GM23338 (cell line): ENCODE data around the gene PPP4R1. TPM values are rescaled to one million over a fixed set of nuclear protein-coding genes. Genes with fewer than 3 reads are reported as not detected.

ENCODE experiments used
- ATAC-seq: fragments of 200-7000 bp; cut with Tn5 transposase; 3 replicates; pipeline ENCODE4 v1.9.1; 2020
- DNase-seq: peaks from one replicate; pipeline ENCODE4 v3.0.0-alpha.2; 2015; ENCODE audit warnings: low spot score
- H2AFZ ChIP-seq: fragments of 200-600 bp; sonication (generic); 2 replicates; pipeline ENCODE4 v1.8.0; 2016; ENCODE audit warnings: antibody characterized with exemption, mild to moderate bottlenecking, moderate library complexity
- H3F3A ChIP-seq: fragments of 200-600 bp; sonication (generic); replicated peaks from 2 replicates; pipeline ENCODE4 v1.8.0; 2017; ENCODE audit warnings: antibody characterized with exemption, mixed run types, low read depth
- H3K27ac ChIP-seq: fragments of 200-600 bp; sonication (generic); 2 replicates; pipeline ENCODE4 v1.6.1; 2016; ENCODE audit warnings: low read depth
- H3K27me3 ChIP-seq: fragments of 200-600 bp; sonication (generic); 2 replicates; pipeline ENCODE4 v1.8.0; 2016; ENCODE audit warnings: mild to moderate bottlenecking, mixed run types, moderate library complexity; ENCODE audit not compliant: insufficient read depth
- H3K36me3 ChIP-seq: fragments of 200-600 bp; sonication (generic); 2 replicates; pipeline ENCODE4 v1.8.0; 2016; ENCODE audit warnings: mild to moderate bottlenecking; ENCODE audit not compliant: insufficient read depth
- H3K4me1 ChIP-seq: fragments of 200-600 bp; sonication (generic); 2 replicates; pipeline ENCODE4 v1.8.0; 2016; ENCODE audit warnings: mild to moderate bottlenecking, moderate library complexity; ENCODE audit not compliant: insufficient read depth
- H3K4me2 ChIP-seq: fragments of 200-600 bp; sonication (generic); 2 replicates; pipeline ENCODE4 v1.7.1; 2017; ENCODE audit warnings: mixed run types
- H3K4me3 ChIP-seq: fragments of 200-600 bp; sonication (generic); 2 replicates; pipeline ENCODE4 v1.6.1; 2016; ENCODE audit warnings: mixed run types
- H3K79me2 ChIP-seq: fragments of 200-600 bp; sonication (generic); replicated peaks from 2 replicates; pipeline ENCODE4 v1.8.0; 2017; ENCODE audit warnings: mild to moderate bottlenecking; ENCODE audit not compliant: insufficient read depth
- H3K9me2 ChIP-seq: fragments of 200-600 bp; sonication (generic); 2 replicates; pipeline ENCODE4 v1.8.0; 2017; ENCODE audit not compliant: insufficient read depth
- H4K20me1 ChIP-seq: fragments of 200-600 bp; sonication (generic); replicated peaks from 2 replicates; pipeline ENCODE4 v1.8.0; 2017; ENCODE audit warnings: mild to moderate bottlenecking; ENCODE audit not compliant: insufficient read depth
- H3K27ac Mint-ChIP-seq: 2 replicates; pipeline ENCODE4 v1.8.0; 2020; ENCODE audit warnings: inconsistent platforms, mild to moderate bottlenecking, moderate library complexity, mixed read lengths
- H3K27me3 Mint-ChIP-seq: 3 replicates; pipeline ENCODE4 v1.8.0; 2022; ENCODE audit warnings: low read depth, mild to moderate bottlenecking, moderate library complexity, mixed read lengths, inconsistent platforms; ENCODE audit not compliant: insufficient read depth, poor library complexity
- H3K36me3 Mint-ChIP-seq: 3 replicates; pipeline ENCODE4 v1.8.0; 2021; ENCODE audit warnings: low read depth, mild to moderate bottlenecking, inconsistent platforms, moderate library complexity, mixed read lengths
- H3K4me1 Mint-ChIP-seq: 3 replicates; pipeline ENCODE4 v1.8.0; 2020; ENCODE audit warnings: mild to moderate bottlenecking, inconsistent platforms, mixed read lengths
- H3K4me3 Mint-ChIP-seq: 3 replicates; pipeline ENCODE4 v1.8.0; 2021; ENCODE audit warnings: moderate library complexity, mild to moderate bottlenecking, inconsistent platforms, mixed read lengths
- H3K9me3 Mint-ChIP-seq: 3 replicates; pipeline ENCODE4 v1.8.0; 2020; ENCODE audit warnings: moderate library complexity, mild to moderate bottlenecking, inconsistent platforms, mixed read lengths
- CREB1 ChIP-seq: fragments of 250-450 bp; sonication (Bioruptor Pico); IDR thresholded peaks from 2 replicates; pipeline ENCODE4 v1.5.0; 2020; ENCODE audit warnings: low read depth, mild to moderate bottlenecking, moderate library complexity
- CTCF ChIP-seq, 2 experiments: fragments of 200-600 bp in 1 of 2; sonication (generic) in 1 of 2; conservative IDR thresholded peaks; 2 replicates each; pipeline versions ENCODE4 v1.5.1 to v1.6.1; 2016 to 2017; ENCODE audit warnings: antibody characterized with exemption in 2 of 2, low read depth in 2 of 2, mild to moderate bottlenecking in 2 of 2, moderate library complexity in 1 of 2
- ETS1 ChIP-seq: IDR thresholded peaks from 2 replicates; pipeline ENCODE4 v1.6.1; 2016; ENCODE audit warnings: antibody characterized with exemption
- EZH2 ChIP-seq: fragments of 200-600 bp; sonication (generic); IDR thresholded peaks from one replicate; pipeline ENCODE4 v1.8.0; 2017; ENCODE audit warnings: antibody characterized with exemption, mild to moderate bottlenecking, low read depth; ENCODE audit not compliant: unreplicated experiment
- EZH2phosphoT487 ChIP-seq: fragments of 200-600 bp; sonication (generic); IDR thresholded peaks from one replicate; pipeline ENCODE4 v1.8.1; 2018; ENCODE audit warnings: antibody characterized with exemption; ENCODE audit not compliant: unreplicated experiment
- JUNB ChIP-seq: IDR thresholded peaks from one replicate; pipeline ENCODE4 v1.6.1; 2016; ENCODE audit warnings: antibody characterized with exemption; ENCODE audit not compliant: unreplicated experiment
- NANOG ChIP-seq: IDR thresholded peaks from 2 replicates; pipeline ENCODE4 v1.6.1; 2016; ENCODE audit warnings: antibody characterized with exemption, borderline replicate concordance
- POLR2AphosphoS5 ChIP-seq: IDR thresholded peaks from 2 replicates; pipeline ENCODE4 v1.6.1; 2016; ENCODE audit warnings: antibody characterized with exemption, low read depth
- REST ChIP-seq: IDR thresholded peaks from one replicate; pipeline ENCODE4 v1.6.1; 2018; ENCODE audit warnings: antibody characterized with exemption; ENCODE audit not compliant: unreplicated experiment
- STAT1 ChIP-seq: IDR thresholded peaks from one replicate; pipeline ENCODE4 v1.6.1; 2016; ENCODE audit warnings: antibody characterized with exemption; ENCODE audit not compliant: unreplicated experiment
- ZNF114 ChIP-seq: fragments of 250-450 bp; sonication (Bioruptor Pico); IDR thresholded peaks from 2 replicates; pipeline ENCODE4 v1.5.0; 2020; ENCODE audit warnings: mild to moderate bottlenecking, moderate library complexity
- ZNF331 ChIP-seq: fragments of 250-450 bp; sonication (Bioruptor Pico); IDR thresholded peaks from 2 replicates; pipeline ENCODE4 v1.5.0; 2020; ENCODE audit warnings: low read depth, mild to moderate bottlenecking, moderate library complexity
- ZNF462 ChIP-seq: fragments of 250-450 bp; sonication (Bioruptor Pico); IDR thresholded peaks from 2 replicates; pipeline ENCODE4 v1.5.0; 2020; ENCODE audit warnings: mild to moderate bottlenecking, moderate library complexity
- polyA plus RNA-seq: library from polyadenylated mRNA; unstranded; fragments of >200 nt; fragmentation: Nextera tagmentation; extraction: Ambion mirVana; gene quantifications from 2 replicates; pipeline ENCODE4 v1.2.1, GENCODE V29; 2016
- total RNA-seq: library from RNA; depleted of rRNA; stranded (reverse); fragments of >200 nt; shearing (Covaris generic); gene quantifications from 2 replicates; pipeline ENCODE4 v1.2.3, GENCODE V29; 2014

PPP4R1 gene
- total and polyA plus RNA-seq, 2 experiments from 2014 or later: 18.1 to 79.4 TPM

- Mint-ChIP-seq H3K27me3 (peaks cover under 1% of the 10 kb centered on the region), H3K4me3 (no peak overlapping the region), H3K9me3 (no peaks in the 10 kb centered on the region), H3K36me3 (no peaks in the 10 kb centered on the region; the same call in 2 of the 3 replicates), H3K4me1 (no peaks in the 10 kb centered on the region), H3K27ac (no peak overlapping the region)
- H3K9me2 ChIP-seq: no peaks in the 10 kb centered on the region
- ATAC-seq (no peak), DNase-seq (no peak)
- no peaks in the 10 kb centered on the region for H3K4me1 ChIP-seq
- no peaks in the 10 kb centered on the region for H3K27me3 ChIP-seq
- H4K20me1 ChIP-seq: no peaks in the 10 kb centered on the region
- H3K36me3 ChIP-seq: no peaks in the 10 kb centered on the region
- H3K79me2 ChIP-seq: no peaks in the 10 kb centered on the region
- H3K27ac ChIP-seq: no peak overlapping the region
- no peak overlapping the region for H3K4me2 ChIP-seq
- H3F3A ChIP-seq: no peaks in the 10 kb centered on the region
- H3K4me3 ChIP-seq: no peak overlapping the region
- TF ChIP-seq NANOG (no peak), JUNB (no peak), EZH2 (no peak), CTCF (conservative IDR thresholded peaks at IDR 0.05; ENCODE audit: low read depth in 2 of 2) (no peak), ZNF114 (no peak), ZNF462 (CRISPR knock-in tag) (no peak), STAT1 (no peak), ETS1 (no peak), REST (no peak), ZNF331 (CRISPR knock-in tag) (no peak), EZH2phosphoT487 (no peak), POLR2AphosphoS5 (no peak), CREB1 (CRISPR knock-in tag) (no peak)
- no peak overlapping the region for H2AFZ ChIP-seq
Measured at GRCh38 chr18:9655232-9655767, 40.9 kb upstream of the PPP4R1 start.
